GM19043 (cell line): ENCODE data around the gene ZMYND8.
"Not testable (repeated sequence)": the region's sequence is repeated elsewhere in the genome, so short reads cannot be mapped to it uniquely, and the experiment has no call there.

Experiments used
- ATAC-seq: cut with Tn5 transposase; IDR thresholded peaks from one replicate; pipeline ENCODE4 v1.9.1; 2021; ENCODE audit warnings: low read depth; ENCODE audit not compliant: unreplicated experiment

Gene ZMYND8

DNA sequence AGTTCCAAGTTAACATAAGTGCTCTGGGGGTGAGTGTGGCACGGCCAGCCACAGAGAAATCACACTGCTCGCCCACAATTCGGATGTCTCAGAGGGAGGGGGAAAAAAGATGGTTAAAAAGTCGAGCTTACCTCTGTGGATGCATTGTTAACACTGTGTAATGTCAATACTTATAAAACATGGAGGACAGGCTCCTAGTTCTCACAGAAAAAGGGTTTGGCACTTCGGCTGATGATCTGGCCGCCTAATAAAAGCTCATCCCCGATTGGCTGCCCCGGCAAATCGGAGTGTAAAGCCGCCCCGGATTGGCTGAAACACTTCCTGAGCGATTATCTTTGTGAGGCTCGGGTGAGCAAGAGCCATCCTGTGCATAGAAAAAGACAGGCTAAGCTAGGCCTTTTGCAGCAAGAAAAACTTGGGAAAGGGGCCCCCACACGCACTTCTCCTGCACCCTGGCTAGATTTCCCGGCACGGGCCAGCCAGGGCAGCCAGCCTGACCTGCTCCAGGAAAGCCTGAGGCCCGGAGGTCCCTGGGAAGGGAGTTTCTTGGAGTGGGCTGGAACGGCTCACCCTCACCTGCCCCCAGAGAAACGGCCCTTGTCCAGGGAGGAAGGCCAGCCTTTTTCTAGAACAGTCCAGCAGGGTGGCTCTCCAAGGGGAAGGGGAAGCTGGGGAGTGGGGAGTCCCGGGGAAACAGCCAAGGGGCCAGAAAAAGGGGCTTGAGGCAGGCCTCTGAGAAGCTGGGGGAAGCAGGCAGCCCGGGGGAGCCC, at the start of gene ZMYND8:
TSS of gene ZMYND8 (minus strand) at position 174 of the 770 bp plus-strand sequence. CDS start at position 145, 29 bp downstream.
- ATAC-seq = no peak

DNA sequence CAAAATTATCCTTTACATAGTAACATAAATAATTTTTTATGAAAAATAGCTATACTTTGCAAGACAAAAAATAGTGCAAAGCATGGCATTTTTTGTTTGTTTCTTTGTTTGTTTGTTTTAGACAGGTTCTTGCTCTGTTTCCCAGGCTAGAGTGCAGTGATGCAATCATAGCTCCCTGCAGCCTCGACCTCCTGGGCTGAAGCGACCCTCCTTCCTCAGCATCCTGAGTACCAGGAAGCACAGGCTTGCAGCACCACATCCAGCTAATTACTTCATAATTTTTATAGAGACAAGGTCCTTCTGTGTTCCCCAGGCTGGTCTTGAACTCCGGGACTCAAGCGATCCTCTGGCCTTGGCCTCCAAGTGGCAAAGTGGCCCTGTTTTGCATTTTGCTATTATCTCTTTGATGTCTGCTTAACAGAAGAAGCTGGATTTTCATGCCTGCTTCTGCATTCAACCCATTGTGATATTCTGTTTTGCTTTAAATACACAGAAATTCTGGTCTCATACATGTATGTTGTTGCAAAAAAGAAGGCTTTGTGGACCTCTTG, 49.4 kb upstream of the ZMYND8 start:
- no peak for ATAC-seq

DNA sequence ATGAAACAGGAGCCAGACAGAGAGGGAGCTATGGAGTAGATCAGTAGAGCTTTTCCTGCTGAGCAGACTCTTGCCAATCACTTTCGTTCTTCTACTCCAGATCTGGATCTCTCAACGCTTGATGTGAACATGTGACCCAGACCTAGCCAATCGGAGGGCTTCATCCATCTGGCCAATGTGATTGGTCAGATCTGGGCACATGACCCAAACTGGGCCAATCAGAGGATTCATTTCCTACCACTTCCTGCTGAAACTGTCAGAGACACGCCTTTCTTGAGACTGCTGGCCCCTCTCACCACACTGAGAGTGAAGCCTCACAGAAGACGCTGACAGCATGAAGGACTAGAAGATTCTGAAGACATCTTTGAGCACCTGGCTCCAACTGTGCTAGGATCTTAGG, 44.2 kb upstream of the ZMYND8 start:
- ATAC-seq = no peak

DNA sequence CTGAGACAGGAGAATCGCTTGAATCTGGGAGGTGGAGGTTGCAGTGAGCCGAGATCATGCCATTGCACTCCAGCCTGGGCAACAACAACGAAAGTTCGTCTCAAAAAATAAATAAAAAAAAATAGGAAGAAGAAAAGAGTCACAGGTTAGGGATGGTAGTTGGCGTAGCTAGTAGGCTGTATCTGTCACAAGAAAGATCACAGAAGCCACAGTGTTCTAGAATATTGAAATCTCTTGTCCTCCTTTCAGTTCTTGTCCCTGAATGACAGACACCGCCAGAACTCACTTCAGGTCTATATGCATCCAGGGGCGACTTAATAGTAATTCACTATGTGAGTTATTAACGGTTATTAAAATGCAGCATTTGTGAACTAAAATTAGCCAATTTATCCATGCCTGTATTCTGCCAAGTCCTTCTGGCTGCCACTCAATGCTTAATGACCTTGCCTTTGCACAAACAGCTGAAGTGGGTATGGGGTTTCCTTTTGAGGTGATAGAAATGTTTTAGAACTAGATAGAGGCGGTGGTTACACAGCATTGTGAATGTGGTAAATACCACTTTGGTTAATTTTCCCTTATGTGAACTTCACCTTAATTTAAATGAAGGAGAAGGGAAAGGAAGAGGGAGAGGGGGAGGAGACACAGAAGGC, 41.3 kb upstream of the ZMYND8 start:
- ATAC-seq = no peak

DNA sequence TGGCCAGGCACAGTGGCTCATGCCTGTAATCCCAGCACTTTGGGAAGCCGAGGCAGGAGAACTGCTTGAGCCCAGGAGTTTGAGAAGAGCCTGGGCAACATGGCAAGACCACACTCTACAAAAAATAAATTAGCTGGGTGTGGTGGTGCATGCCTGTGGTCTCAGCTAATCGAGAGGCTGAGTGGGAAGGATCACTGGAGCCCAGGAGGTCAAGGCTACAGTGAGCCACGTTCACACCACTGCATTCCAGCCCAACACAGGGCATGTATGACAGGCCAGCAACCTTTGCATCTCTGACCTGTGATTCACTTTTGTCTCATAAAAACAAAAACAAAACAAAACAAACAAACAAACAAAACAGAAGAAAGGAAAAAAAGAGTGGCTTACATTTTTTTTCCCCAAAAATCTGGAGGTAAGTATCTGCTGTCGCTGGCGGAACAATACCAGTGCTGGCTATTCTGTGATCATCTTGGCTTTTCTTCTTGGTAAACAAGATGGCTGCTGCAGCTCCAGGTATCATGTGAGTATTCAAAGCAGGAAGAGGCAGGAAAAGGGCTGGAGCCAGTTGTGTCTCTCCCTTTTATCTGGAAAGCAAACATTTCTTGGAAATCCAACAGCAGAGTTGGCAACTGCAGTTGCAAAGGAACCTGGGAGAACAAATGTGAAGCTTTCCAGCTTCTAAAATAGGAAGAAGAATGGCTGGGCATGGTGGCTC, 40.4 kb upstream of the ZMYND8 start:
- ATAC-seq = no peak

DNA sequence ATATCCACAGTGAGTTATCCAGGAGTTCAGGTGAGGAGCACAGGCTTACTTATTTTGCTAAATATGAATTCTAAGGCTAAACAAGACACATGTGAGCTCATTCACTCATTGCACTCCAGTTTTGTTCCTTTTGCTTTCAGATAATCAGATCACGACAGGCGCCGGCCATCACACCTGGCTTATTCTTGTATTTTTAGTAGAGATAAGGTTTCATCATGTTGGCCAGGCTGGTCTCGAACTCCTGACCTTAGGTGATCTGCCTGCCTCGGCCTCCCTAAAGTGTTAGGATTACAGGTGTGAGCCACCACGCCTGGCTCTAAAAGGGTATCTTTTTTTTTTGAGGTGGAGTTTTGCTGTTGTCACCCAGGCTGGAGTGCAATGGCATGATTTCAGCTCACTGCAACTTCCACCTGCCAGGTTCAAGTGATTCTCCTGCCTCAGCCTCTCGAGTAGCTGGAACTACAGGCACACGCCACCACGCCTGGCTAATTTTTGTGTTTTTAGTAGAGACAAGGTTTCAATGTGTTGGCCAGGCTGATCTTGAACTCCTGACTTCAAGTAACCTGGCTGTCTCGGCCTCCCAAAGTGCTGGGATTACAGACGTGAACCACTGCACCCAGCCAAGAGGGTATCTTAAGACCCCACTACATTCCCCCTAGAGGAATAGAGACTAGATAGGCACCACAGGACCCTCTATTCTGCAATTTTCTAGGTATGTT, 37.5 kb upstream of the ZMYND8 start:
- ATAC-seq = not testable (repeated sequence)

DNA sequence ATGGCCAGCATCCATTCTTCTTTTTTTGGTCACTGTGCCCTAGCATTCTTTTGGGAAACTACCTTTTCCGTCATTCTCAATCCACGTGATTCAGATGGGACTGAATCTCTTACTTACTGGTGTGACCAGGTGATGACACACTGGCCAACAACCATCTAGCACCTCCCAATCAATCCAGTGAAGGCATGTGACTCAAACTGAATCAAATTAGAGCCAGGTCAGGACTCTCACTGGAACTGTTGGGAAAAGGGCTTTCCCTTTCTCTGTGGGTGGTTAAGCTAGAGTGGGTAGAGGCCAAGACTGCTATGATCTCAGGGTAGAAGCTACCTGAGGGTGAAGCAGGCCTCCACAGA, 36.2 kb upstream of the ZMYND8 start:
- no peak for ATAC-seq

DNA sequence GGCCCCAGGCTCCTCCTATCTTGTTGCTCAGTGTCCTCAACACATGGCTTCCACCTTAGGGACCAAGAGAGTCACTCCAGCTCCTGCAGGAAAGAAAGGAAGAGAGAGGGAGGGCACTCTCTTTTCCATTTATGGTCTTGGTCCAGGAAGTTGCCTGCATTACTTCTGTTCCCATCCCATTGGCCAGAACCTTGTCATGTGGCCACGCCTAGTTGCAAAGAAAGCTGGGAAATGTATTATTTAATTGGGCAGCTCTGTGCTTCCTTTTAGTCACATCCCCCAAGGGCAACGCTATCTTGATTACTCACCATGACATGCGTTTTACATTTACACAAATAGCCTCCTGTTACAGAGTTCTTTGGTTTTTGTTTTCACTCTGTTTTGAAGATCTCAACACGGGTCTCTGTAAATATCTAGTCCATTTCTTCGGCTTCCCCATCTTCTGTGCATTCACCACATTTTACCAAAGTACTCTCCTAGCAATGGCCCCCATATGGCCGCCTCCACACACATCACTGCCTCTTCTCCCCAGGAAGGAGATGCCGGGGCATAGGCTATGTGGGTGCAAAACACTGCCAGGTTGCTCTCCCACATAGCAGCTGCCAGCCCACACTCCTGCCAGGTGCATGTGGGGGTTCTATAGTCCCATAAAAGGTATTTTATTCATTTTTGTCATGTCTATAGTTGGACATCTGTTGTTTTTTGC, 35.7 kb upstream of the ZMYND8 start:
- no peak for ATAC-seq

DNA sequence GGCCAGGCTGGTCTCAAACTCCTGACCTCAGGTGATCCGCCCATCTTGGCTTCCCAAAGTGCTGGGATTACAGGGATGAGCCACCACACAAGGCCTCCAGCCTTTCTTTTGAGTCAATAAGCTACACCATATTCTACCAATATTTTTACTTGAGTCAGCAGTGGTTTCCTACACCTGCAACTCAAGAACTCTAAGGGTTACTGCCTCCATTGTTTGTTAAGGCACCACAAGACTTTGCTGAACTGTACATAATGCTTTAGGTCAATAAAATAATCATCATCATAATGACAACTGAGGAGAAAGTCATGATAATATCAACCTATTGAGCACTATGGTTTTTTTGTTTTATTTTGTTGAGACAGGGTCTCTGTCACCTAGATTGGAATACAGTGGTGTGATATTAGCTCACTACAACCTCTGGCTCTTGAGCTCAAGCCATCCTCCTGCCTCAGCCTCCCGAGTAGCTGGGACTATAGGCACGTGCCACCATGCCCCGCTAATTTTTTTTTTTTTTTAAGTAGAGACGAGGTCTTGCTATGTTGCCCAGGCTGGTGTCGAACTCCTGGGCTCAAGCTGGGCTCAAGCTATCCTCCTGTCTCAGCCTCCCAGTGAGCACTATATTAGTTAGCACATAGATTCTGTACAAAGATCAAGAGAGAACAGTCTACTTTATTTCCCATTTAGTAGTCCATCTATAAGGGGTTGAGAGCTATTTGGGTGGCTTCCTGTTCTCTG, 34.9 kb upstream of the ZMYND8 start:
- ATAC-seq = no peak

DNA sequence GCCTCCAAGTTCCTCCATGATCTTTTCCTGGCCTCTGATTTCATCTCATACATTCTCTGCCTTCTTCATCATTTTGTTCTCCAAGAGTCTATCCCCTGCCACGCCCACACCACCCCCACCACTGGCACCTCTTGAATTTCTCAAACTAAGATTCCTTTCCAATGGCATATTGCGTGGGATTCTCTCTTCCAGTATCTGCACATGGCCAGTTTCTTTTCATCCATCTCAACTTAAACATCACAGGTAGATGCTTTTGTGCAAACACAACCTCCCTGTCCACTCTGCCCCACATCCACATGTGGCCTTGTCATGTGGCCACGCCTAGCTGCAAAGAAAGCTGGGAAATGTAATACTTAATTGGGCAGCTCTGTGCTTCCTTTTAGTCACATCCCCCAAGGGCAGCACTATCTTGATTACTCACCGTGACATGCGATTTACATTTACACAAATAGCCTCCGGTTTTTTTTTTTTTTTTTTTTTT, 33.4 kb upstream of the ZMYND8 start:
- ATAC-seq = no peak

DNA sequence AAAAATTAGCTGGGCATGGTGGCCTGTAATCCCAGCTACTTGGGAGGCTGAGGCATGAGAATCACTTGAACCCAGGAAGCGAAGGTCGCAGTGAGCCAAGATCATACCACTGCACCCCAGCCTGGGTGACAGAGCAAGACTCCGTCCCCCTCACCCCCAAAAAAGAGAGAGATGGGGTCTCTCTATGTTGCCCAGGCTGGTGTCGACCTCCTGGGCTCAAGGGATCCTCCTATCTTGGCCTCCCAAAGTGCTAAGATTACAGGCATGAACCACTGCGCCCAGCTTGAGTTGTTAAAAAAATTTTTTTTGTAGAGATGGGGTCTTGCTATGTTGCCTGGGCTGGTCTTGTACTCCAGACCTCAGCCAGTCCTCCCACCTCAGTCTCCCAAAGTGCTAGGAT, 29.5 kb upstream of the ZMYND8 start:
- ATAC-seq = not testable (repeated sequence)

DNA sequence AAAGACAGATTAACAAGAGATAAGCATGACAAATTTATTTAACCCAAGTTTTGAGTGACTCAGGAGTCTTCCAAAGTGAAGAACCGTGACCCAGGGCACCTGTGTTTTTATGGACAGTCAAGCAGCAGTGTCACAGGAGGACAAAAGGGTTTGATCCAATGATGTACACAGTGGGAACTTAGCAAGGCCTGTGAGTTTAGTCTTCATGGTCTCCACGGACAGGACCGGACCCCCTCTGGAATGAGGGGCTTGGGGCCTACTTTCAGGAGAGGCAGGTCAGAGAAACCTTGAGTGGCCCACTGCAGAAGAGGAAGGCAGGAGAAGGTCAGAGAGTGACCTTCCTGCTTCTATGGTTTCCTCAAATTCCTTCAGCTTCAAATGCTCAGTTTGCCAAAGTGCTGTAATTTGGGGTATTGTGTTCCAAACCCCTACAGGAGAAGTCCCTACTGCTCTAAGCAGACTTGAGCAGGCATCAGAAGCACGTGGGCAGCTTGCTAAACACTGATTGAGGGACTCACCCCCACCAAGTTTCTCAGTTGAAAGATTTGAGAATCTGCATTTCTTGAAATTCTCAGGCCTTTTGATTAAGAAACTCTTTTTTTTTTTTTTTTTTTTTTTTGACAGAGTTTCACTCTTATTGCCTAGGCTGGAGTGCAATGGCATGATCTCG, 26.4 kb upstream of the ZMYND8 start:
- ATAC-seq = no peak

DNA sequence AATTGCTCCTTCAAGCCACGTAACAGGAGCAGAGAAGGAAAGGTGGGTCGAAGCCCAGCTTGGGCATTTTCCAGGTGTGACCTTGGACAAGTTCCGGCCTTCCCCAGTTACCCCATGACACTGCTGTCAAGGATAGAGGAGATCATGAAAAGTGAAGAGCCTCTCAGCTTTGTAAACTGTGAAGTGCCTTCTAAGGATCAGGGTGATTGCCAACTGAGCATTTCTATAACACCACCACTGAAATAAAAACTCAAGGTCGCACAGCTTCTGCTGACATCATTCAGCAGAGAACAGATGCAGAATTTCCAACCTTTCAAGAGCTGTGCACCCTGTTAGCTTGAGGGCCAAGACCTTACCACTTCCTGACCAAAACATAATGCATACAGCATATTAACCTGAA, 24.0 kb upstream of the ZMYND8 start:
- ATAC-seq = no peak

DNA sequence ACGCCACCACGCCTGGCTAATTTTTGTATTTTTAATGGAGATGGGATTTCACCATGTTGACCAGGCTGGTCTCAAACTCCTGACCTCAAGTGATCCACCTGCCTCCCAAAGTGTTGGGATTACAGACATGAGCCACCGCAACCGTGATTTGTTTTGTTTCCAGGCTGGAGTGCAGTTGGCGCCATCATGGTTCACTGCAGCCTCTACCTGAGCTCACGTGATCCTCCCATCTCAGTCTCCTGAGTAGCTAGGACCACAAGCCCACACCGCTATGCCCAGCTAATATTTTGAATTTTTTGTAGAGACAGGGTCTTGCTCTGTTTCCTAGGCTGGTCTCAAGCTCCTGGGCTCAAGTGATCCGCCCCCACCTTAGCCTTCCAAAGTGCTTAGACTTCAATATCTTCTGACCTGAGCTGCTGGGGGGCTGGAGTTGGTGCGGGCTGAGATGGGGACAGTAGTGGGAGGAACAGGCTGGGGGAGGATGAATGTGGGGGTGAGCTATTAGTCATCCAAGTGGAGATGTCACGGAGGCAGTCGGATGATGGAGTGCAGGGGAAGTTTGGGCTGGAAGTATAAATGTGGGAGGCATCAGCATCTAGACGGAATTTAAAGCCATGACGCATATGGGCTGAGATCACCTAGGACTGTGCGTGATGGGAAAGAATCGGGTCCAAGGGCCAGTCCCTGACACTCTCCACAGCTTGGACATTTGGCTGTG, 23.1 kb upstream of the ZMYND8 start:
- no peak for ATAC-seq

DNA sequence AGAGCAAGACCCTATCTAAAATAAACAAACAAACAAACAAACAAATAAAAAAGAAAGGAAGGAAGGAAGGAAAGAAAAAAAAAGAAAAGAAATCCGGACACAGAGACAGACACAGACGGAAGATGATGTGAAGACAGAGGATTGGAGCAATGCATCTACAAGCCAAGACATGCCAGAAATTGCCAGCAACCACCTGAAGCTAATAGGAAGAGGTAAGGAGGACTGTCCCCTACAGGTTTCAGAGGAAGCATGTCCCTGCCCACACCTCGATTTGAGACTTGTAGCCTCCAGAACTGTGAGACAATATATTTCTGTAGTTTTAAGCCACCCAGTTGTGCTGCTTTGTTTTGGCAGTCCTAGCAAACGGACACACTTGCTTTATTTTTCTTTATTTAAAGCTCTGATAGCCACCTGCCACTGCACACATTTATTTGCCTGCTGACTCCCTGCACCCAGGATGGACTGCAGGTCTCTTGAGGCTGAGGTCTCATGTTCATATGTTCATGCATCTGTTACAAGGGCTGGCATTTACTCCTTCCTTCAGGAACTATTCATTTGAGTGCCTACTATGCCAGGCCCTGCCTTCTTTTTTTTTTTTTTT, 20.7 kb upstream of the ZMYND8 start:
- no peak for ATAC-seq

DNA sequence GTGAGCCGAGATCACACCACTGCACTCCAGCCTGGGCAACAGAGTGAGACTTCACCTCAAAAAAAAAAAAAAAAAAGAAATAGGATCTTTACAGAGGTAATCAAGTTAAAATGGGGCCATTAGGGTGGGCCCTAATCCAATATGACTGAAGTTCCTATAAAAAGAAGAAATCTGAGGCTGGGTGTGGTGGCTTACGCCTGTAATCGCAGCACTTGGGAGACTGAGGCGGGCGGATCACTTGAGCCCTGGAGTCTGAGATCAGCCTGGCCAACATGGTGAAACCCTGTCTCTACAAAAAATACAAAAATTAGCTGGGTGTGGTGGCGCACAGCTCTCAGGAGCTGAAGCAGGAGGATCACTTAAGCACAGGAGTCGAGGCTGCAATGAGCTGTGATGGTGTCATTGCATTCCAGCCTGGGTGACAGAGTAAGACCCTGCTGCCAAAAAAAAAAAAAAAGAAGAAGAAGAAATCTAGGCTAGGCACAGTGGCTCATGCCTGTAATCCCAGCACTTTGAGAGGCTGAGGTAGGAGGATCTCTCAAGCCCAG, 19.7 kb upstream of the ZMYND8 start:
- not testable (repeated sequence) for ATAC-seq

DNA sequence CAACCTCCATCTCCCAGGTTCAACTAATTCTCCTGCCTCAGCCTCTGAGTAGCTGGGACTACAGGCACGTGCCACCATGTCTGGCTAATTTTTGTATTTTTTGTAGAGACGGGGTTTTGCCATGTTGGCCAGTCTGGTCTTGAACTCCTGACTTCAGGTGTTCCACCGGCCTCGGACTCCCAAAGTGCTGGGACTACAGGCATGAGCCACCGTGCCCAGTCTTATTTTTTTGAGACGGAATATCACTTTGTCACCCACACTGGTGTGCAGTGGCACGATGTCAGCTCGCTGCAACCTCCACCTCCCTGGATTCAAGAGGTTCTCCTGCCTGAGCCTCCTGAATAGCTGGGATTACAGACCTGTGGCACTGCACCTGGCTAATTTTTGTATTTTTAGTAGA, 17.6 kb upstream of the ZMYND8 start:
- not testable (repeated sequence) for ATAC-seq
